GM10248 (cell line): ENCODE data around the gene RAP1GAP2.

ENCODE experiments used
- CTCF ChIA-PET: fragments of 300-600 bp; sonication (Branson Sonifier 250); formaldehyde crosslinking; extraction: SDS; loops from one replicate; lab custom pipeline; 2021; ENCODE audit warnings: antibody characterized with exemption; lab: Yijun Ruan, JAX
- POLR2A ChIA-PET: fragments of 350-650 bp; sonication (Branson Sonifier 250); formaldehyde crosslinking; extraction: SDS; loops from one replicate; lab custom pipeline; 2020; ENCODE audit warnings: antibody characterized with exemption; lab: Yijun Ruan, JAX
- DNase-seq: peaks from one replicate; pipeline ENCODE4 v3.0.0; 2012; ENCODE audit errors: extremely low spot score
- CTCF ChIP-seq: IDR thresholded peaks from 2 replicates; pipeline ENCODE4 v1.5.1; 2012; ENCODE audit warnings: mild to moderate bottlenecking, low read depth; ENCODE audit errors: extremely low read depth, missing control alignments, control extremely low read depth

RAP1GAP2 gene

GRCh38 chr17:2898255-2898926 is 102.2 kb downstream of the RAP1GAP2 start:
- ChIA-PET CTCF (interaction anchor here (1.4 kb wide), 1 partner anchor 9 kb away, joined by 3 read pairs; no protein-coding TSS in a partner anchor), POLR2A (no interaction called here)
- no peak for TF ChIP-seq CTCF
- no peak for DNase-seq

GRCh38 chr17:2899906-2900305 is 103.7 kb downstream of the RAP1GAP2 start:
- ChIA-PET POLR2A (no interaction called here), CTCF (interaction anchor here (1.0 to 1.4 kb wide), 2 partner anchors 7 to 10 kb away, joined by 3 read pairs; no protein-coding TSS in a partner anchor)
- DNase-seq = no peak
- TF ChIP-seq CTCF = no peak

GRCh38 chr17:2900842-2901241 is 104.6 kb downstream of the RAP1GAP2 start:
- CTCF ChIA-PET = interaction anchor here (1.0 kb wide), 1 partner anchor 11 kb away, joined by 3 read pairs; no protein-coding TSS in a partner anchor
- TF ChIP-seq CTCF = no peak
- DNase-seq = no peak
- POLR2A ChIA-PET = no interaction called here

GRCh38 chr17:2901582-2901981 is 105.3 kb downstream of the RAP1GAP2 start:
- CTCF ChIA-PET = no interaction called here
- DNase-seq = no peak
- POLR2A ChIA-PET = no interaction called here
- no peak for TF ChIP-seq CTCF

- ChIA-PET CTCF (interaction anchor here (1.0 kb wide), 1 partner anchor 13 kb away, joined by 3 read pairs; no protein-coding TSS in a partner anchor), POLR2A (no interaction called here)
- DNase-seq = no peak
- TF ChIP-seq CTCF = no peak
Observed at GRCh38 chr17:2902546-2902945, 106.3 kb downstream of the RAP1GAP2 start.

GRCh38 chr17:2903193-2903974 is 107.1 kb downstream of the RAP1GAP2 start:
- TF ChIP-seq CTCF = no peak
- ChIA-PET CTCF (interaction anchor here (1.0 kb wide), 1 partner anchor 12 kb away, joined by 3 read pairs; no protein-coding TSS in a partner anchor), POLR2A (no interaction called here)
- DNase-seq = no peak
